ENCODE results near the gene MPL.

The MPL gene

DNA sequence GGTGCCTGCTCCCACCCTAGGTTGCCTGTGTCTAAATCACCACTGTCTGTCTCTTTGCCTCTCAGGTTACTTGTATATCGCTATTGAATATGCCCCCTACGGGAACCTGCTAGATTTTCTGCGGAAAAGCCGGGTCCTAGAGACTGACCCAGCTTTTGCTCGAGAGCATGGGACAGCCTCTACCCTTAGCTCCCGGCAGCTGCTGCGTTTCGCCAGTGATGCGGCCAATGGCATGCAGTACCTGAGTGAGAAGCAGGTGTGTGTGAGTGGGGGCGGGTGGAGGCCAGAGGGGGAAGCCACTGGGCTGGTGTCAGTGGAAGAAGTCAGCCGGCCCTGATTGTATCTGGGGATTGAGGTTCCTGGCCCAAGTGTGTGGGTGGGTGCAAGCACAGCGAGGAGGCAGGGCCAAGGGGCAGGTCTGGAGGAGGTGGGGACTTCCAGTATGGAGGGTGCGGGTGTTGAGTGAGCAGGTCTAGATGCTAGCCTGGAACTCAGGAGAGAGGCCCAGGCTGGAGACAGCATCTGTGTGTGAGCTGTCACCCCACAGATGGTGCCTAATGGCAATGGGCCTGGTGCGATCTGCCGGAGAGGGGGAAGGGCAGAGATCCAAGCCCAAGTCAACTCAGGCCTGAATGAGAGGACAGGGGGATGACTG lies 19.7 kb upstream of the MPL start:
- DNase-seq (ENCODE audit: low read depth, low spot score) = no peak
- Histone ChIP-seq H3K4me3 (no peak overlapping the region), H3K36me3 (ENCODE audit: insufficient read depth, low read length) (no peaks in the 10 kb centered on the region), H3K9ac (ENCODE audit: insufficient read length) (no peak overlapping the region), H3K27ac (no peak overlapping the region), H3K9me3 (ENCODE audit: low read depth, low read length) (no peaks in the 10 kb centered on the region)
- TF ChIP-seq EZH2 (IDR thresholded peaks at IDR 0.05) (no peak), POLR2AphosphoS5 (IDR thresholded peaks at IDR 0.05; ENCODE audit: borderline replicate concordance, low read depth, low read length) (no peak), FOXP2 (optimal IDR thresholded peaks at IDR 0.05; ENCODE audit: control extremely low read depth, extremely low read length, insufficient read depth) (no peak)

DNA sequence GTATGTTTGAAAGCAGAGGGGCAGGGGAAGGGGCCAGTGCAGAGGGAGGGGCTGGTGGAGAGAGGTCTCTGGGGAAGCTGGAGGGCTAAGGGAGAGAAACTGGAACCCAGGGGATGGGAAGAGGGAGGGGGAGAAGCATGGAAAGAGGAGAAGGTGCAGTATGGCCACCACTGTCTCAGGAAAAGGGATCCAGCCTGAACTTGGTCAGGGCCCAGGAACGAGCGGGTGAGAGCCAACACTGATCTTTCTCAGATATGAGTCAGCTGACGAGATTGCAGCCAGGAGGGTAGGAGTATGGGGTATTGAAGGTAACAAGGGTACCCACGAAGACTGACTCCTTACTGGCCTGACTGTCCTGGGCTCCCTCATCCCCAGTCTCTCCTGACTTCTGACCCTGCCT lies 18.8 kb upstream of the MPL start:
- DNase-seq (ENCODE audit: low read depth, low spot score) = no peak
- no peak for TF ChIP-seq POLR2AphosphoS5 (IDR thresholded peaks at IDR 0.05; ENCODE audit: borderline replicate concordance, low read depth, low read length)
- no peak for TF ChIP-seq FOXP2 (optimal IDR thresholded peaks at IDR 0.05; ENCODE audit: control extremely low read depth, extremely low read length, insufficient read depth)
- no peak for TF ChIP-seq EZH2 (IDR thresholded peaks at IDR 0.05)
- Histone ChIP-seq H3K4me3 (no peak overlapping the region), H3K36me3 (ENCODE audit: insufficient read depth, low read length) (no peaks in the 10 kb centered on the region), H3K9ac (ENCODE audit: insufficient read length) (no peak overlapping the region), H3K27ac (no peak overlapping the region), H3K9me3 (ENCODE audit: low read depth, low read length) (no peaks in the 10 kb centered on the region)

DNA sequence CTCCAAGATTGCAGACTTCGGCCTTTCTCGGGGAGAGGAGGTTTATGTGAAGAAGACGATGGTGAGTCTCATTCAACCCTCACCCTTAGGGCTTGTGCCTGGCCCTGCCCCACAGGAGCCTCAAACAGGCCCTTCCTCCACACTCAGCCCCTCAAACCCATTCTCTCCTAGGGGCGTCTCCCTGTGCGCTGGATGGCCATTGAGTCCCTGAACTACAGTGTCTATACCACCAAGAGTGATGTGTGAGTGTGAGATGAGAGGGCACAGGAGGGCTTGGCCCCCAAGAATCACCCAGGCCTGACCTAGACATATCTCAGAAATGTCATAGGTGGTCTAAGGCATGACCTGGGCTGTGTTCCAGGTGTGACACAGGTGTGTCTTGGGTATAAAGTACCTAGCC lies 18.3 kb upstream of the MPL start:
- H3K36me3 ChIP-seq (ENCODE audit: insufficient read depth, low read length) = no peaks in the 10 kb centered on the region
- TF ChIP-seq POLR2AphosphoS5 (IDR thresholded peaks at IDR 0.05; ENCODE audit: borderline replicate concordance, low read depth, low read length) (no peak), FOXP2 (optimal IDR thresholded peaks at IDR 0.05; ENCODE audit: control extremely low read depth, extremely low read length, insufficient read depth) (no peak), EZH2 (IDR thresholded peaks at IDR 0.05) (no peak)
- no peak overlapping the region for H3K4me3 ChIP-seq
- DNase-seq (ENCODE audit: low read depth, low spot score) = no peak
- H3K9me3 ChIP-seq (ENCODE audit: low read depth, low read length) = no peaks in the 10 kb centered on the region
- H3K9ac ChIP-seq (ENCODE audit: insufficient read length) = no peak overlapping the region
- H3K27ac ChIP-seq = no peak overlapping the region

DNA sequence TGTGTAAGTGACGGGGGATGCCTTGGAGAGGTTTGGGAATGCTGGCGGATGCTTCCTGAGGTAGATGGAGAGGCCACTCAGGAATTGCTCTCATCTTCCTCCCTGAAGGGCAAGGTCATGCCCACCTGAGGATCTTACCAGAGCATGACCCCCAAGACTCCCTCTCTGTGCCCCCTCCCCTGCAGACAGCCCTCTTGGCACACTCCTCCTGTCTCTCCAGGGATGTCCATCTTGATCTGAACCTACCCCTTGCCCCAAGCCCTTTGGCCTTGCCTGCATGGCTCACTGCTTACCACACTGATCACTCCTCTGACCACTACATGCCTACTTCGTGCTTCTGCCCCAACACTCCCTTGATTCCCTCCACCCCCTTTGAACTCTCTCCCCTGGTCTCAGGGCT lies 17.9 kb upstream of the MPL start:
- no peak for DNase-seq (ENCODE audit: low read depth, low spot score)
- Histone ChIP-seq H3K9me3 (ENCODE audit: low read depth, low read length) (no peaks in the 10 kb centered on the region), H3K9ac (ENCODE audit: insufficient read length) (no peak overlapping the region), H3K4me3 (no peak overlapping the region), H3K36me3 (ENCODE audit: insufficient read depth, low read length) (no peaks in the 10 kb centered on the region), H3K27ac (no peak overlapping the region)
- TF ChIP-seq EZH2 (IDR thresholded peaks at IDR 0.05) (no peak), FOXP2 (optimal IDR thresholded peaks at IDR 0.05; ENCODE audit: control extremely low read depth, extremely low read length, insufficient read depth) (no peak), POLR2AphosphoS5 (IDR thresholded peaks at IDR 0.05; ENCODE audit: borderline replicate concordance, low read depth, low read length) (no peak)

DNA sequence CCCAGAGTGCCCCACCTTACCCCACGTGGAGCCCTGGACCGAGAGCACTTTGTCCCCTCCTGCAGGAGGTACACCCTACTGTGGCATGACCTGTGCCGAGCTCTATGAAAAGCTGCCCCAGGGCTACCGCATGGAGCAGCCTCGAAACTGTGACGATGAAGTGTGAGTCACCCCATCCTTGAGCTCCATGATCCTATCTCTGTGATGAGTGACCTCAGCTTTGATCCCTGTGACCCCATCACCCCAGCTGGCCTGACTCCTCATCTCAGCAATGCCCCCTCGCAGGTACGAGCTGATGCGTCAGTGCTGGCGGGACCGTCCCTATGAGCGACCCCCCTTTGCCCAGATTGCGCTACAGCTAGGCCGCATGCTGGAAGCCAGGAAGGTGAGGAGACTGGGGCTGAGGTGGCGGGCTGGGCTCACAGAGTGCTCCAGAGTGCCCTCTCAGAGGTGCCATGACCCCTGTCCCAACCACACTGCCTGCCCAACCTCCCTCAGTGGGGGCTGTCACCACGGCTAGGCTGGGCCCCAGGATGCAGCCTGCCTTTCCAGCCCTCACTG lies 16.2 kb upstream of the MPL start:
- Histone ChIP-seq H3K9me3 (ENCODE audit: low read depth, low read length) (no peaks in the 10 kb centered on the region), H3K36me3 (ENCODE audit: insufficient read depth, low read length) (no peaks in the 10 kb centered on the region), H3K27ac (no peak overlapping the region), H3K9ac (ENCODE audit: insufficient read length) (no peak overlapping the region), H3K4me3 (no peak overlapping the region)
- no peak for TF ChIP-seq POLR2AphosphoS5 (IDR thresholded peaks at IDR 0.05; ENCODE audit: borderline replicate concordance, low read depth, low read length)
- TF ChIP-seq EZH2 (IDR thresholded peaks at IDR 0.05) = no peak
- no peak for TF ChIP-seq FOXP2 (optimal IDR thresholded peaks at IDR 0.05; ENCODE audit: control extremely low read depth, extremely low read length, insufficient read depth)
- no peak for DNase-seq (ENCODE audit: low read depth, low spot score)

DNA sequence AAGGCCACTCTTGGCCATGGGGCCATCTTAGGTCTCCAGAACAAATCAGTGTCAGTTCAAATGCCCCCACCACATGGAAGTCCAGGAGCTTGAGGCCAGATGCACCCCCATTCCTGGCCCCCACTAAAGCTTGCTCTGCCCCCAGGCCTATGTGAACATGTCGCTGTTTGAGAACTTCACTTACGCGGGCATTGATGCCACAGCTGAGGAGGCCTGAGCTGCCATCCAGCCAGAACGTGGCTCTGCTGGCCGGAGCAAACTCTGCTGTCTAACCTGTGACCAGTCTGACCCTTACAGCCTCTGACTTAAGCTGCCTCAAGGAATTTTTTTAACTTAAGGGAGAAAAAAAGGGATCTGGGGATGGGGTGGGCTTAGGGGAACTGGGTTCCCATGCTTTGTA lies 15.1 kb upstream of the MPL start:
- Histone ChIP-seq H3K36me3 (ENCODE audit: insufficient read depth, low read length) (no peaks in the 10 kb centered on the region), H3K9ac (ENCODE audit: insufficient read length) (no peak overlapping the region), H3K9me3 (ENCODE audit: low read depth, low read length) (no peaks in the 10 kb centered on the region), H3K27ac (no peak overlapping the region), H3K4me3 (no peak overlapping the region)
- TF ChIP-seq FOXP2 (optimal IDR thresholded peaks at IDR 0.05; ENCODE audit: control extremely low read depth, extremely low read length, insufficient read depth) = no peak
- TF ChIP-seq POLR2AphosphoS5 (IDR thresholded peaks at IDR 0.05; ENCODE audit: borderline replicate concordance, low read depth, low read length) = no peak
- TF ChIP-seq EZH2 (IDR thresholded peaks at IDR 0.05) = no peak
- DNase-seq (ENCODE audit: low read depth, low spot score) = no peak

DNA sequence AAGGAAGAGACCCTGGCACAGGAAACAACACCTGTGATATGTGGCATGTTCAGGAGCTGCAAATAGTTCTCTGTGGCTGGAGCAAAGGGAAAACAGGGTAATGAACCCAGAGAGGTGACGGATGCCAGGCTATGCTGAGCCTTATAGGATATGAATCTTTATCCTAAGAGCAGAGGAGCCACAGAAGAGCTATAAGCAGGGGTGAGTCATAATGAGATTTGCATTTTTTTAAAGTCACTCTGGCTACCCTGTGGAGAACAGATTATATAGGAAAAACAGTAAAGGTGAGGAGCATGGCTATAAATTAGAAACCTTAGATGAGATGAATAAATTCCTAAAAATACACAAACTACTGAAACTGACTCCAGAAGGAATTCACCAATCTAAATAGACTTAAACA lies 12.8 kb upstream of the MPL start:
- H3K27ac ChIP-seq = no peak overlapping the region
- no peak for DNase-seq (ENCODE audit: low read depth, low spot score)

DNA sequence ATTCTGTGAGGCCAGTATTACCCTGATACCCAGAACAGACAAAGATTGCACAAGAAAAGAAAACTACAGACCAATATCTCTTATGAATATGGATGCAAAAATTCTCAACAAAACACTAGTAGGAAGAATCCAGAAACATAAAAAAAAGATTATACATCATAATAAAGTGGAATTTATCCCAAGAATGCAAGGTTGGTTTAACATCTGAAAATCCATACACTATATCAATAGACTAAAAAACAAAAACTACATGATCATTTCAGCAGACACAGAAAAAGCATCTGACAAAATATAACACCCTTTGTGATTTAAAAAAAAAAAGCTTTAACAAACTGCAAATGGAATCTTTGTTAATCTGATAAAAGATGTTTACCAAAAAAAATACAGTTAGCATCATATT lies 12.2 kb upstream of the MPL start:
- Histone ChIP-seq H3K9me3 (ENCODE audit: low read depth, low read length) (no peaks in the 10 kb centered on the region), H3K4me3 (no peak overlapping the region), H3K9ac (ENCODE audit: insufficient read length) (no peak overlapping the region), H3K27ac (no peak overlapping the region), H3K36me3 (ENCODE audit: insufficient read depth, low read length) (no peaks in the 10 kb centered on the region)
- DNase-seq (ENCODE audit: low read depth, low spot score) = no peak
- no peak for TF ChIP-seq POLR2AphosphoS5 (IDR thresholded peaks at IDR 0.05; ENCODE audit: borderline replicate concordance, low read depth, low read length)
- TF ChIP-seq EZH2 (IDR thresholded peaks at IDR 0.05) = no peak
- no peak for TF ChIP-seq FOXP2 (optimal IDR thresholded peaks at IDR 0.05; ENCODE audit: control extremely low read depth, extremely low read length, insufficient read depth)

More for the DNA sequence above, 12.8 kb upstream of the MPL start:
- Histone ChIP-seq H3K9me3 (ENCODE audit: low read depth, low read length) (no peaks in the 10 kb centered on the region), H3K4me3 (no peak overlapping the region), H3K36me3 (ENCODE audit: insufficient read depth, low read length) (no peaks in the 10 kb centered on the region), H3K9ac (ENCODE audit: insufficient read length) (no peak overlapping the region)
- TF ChIP-seq POLR2AphosphoS5 (IDR thresholded peaks at IDR 0.05; ENCODE audit: borderline replicate concordance, low read depth, low read length) (no peak), EZH2 (IDR thresholded peaks at IDR 0.05) (no peak)

Data from SK-N-MC (cell line).